Parathyroid adenoma (tissue), 2 donors: ENCODE data around the gene PDIA2.

Experiments
- H2AFZ ChIP-seq: fragments of 300-600 bp; sonication (generic); one replicate; pipeline ENCODE4 v1.7.0; 2017; ENCODE audit warnings: antibody characterized with exemption, mild to moderate bottlenecking
- H3K27ac ChIP-seq: fragments of 300-600 bp; sonication (generic); one replicate; pipeline ENCODE4 v1.7.0; 2017
- H3K27me3 ChIP-seq: fragments of 300-600 bp; sonication (generic); one replicate; pipeline ENCODE4 v1.7.0; 2017; ENCODE audit warnings: low read length; ENCODE audit not compliant: control insufficient read depth, insufficient read depth
- H3K36me3 ChIP-seq: fragments of 300-600 bp; sonication (generic); one replicate; pipeline ENCODE4 v1.7.0; 2017; ENCODE audit warnings: low read length; ENCODE audit not compliant: control insufficient read depth, insufficient read depth
- H3K4me1 ChIP-seq: fragments of 300-600 bp; sonication (generic); one replicate; pipeline ENCODE4 v1.7.0; 2017; ENCODE audit warnings: control low read depth
- H3K4me2 ChIP-seq: fragments of 300-600 bp; sonication (generic); one replicate; pipeline ENCODE4 v1.7.0; 2017; ENCODE audit warnings: low read length
- H3K4me3 ChIP-seq: fragments of 300-600 bp; sonication (generic); one replicate; pipeline ENCODE4 v1.7.0; 2017; ENCODE audit warnings: low read depth, low read length
- H3K79me2 ChIP-seq: fragments of 300-600 bp; sonication (generic); one replicate; pipeline ENCODE4 v1.7.0; 2017; ENCODE audit warnings: control low read depth
- H3K9ac ChIP-seq: fragments of 300-600 bp; sonication (generic); one replicate; pipeline ENCODE4 v1.7.0; 2017; ENCODE audit warnings: mild to moderate bottlenecking
- H3K9me3 ChIP-seq: fragments of 300-600 bp; sonication (generic); one replicate; pipeline ENCODE4 v1.7.0; 2017; ENCODE audit warnings: low read length; ENCODE audit not compliant: control insufficient read depth
- CTCF ChIP-seq: fragments of 300-600 bp; sonication (generic); IDR thresholded peaks from one replicate; pipeline ENCODE4 v1.7.0; 2017; ENCODE audit warnings: antibody characterized with exemption, mild to moderate bottlenecking
- donor health status: primary hyperparathyroidism.

The PDIA2 gene

GRCh38 chr16:242281-242680, 40.7 kb upstream of the PDIA2 start:
- no peaks in the 10 kb centered on the region for H3K9me3 ChIP-seq
- H3K4me1 ChIP-seq = no peaks in the 10 kb centered on the region
- no peak overlapping the region for H3K9ac ChIP-seq
- H3K4me3 ChIP-seq = no peak overlapping the region
- H3K36me3 ChIP-seq = no peaks in the 10 kb centered on the region
- peaks cover 25% of the 10 kb centered on the region for H3K79me2 ChIP-seq
- TF ChIP-seq CTCF = no peak
- H3K27me3 ChIP-seq = no peaks in the 10 kb centered on the region
- H2AFZ ChIP-seq = no peak overlapping the region
- H3K4me2 ChIP-seq = no peak overlapping the region
- no peak overlapping the region for H3K27ac ChIP-seq

GRCh38 chr16:243348-243747, 39.6 kb upstream of the PDIA2 start:
- no peaks in the 10 kb centered on the region for H3K9me3 ChIP-seq
- no peak overlapping the region for H3K9ac ChIP-seq
- H3K4me1 ChIP-seq = no peaks in the 10 kb centered on the region
- peaks cover 22% of the 10 kb centered on the region for H3K79me2 ChIP-seq
- TF ChIP-seq CTCF = no peak
- H3K4me2 ChIP-seq = no peak overlapping the region
- no peak overlapping the region for H2AFZ ChIP-seq
- no peaks in the 10 kb centered on the region for H3K36me3 ChIP-seq
- H3K4me3 ChIP-seq = no peak overlapping the region
- H3K27ac ChIP-seq = no peak overlapping the region
- H3K27me3 ChIP-seq = no peaks in the 10 kb centered on the region

- Histone ChIP-seq H3K4me2 (no peak overlapping the region), H3K79me2 (peaks cover 23% of the 10 kb centered on the region), H3K27me3 (no peaks in the 10 kb centered on the region), H3K4me1 (no peaks in the 10 kb centered on the region), H3K27ac (no peak overlapping the region), H2AFZ (no peak overlapping the region), H3K9ac (no peak overlapping the region), H3K4me3 (no peak overlapping the region), H3K36me3 (no peaks in the 10 kb centered on the region), H3K9me3 (no peaks in the 10 kb centered on the region)
- no peak for TF ChIP-seq CTCF
These were observed 37.9 kb upstream of the PDIA2 start for GRCh38 chr16:245105-245504.

- no peak overlapping the region for H2AFZ ChIP-seq
These were observed 35.9 kb upstream of the PDIA2 start for GRCh38 chr16:247027-247426.

More at GRCh38 chr16:247027-247426, 35.9 kb upstream of the PDIA2 start:
- TF ChIP-seq CTCF = no peak
- Histone ChIP-seq H3K4me2 (no peak overlapping the region), H3K27me3 (no peaks in the 10 kb centered on the region), H3K79me2 (peaks cover 16% of the 10 kb centered on the region), H3K9ac (no peak overlapping the region), H3K27ac (no peak overlapping the region), H3K9me3 (no peaks in the 10 kb centered on the region), H3K4me1 (no peaks in the 10 kb centered on the region), H3K36me3 (no peaks in the 10 kb centered on the region), H3K4me3 (no peak overlapping the region)
